A549 (cell line): ENCODE data around the gene ODF2L.

Experiments
- BHLHE40 ChIP-seq: IDR thresholded peaks from 2 replicates; pipeline ENCODE4 v1.6.1; 2012; ENCODE audit warnings: low read depth, low read length, inconsistent platforms
- CBX8 ChIP-seq: fragments of 200-600 bp; sonication (generic); IDR thresholded peaks from 2 replicates; pipeline ENCODE4 v1.6.1; 2016
- E2F6 ChIP-seq: IDR thresholded peaks from 2 replicates; pipeline ENCODE4 v1.6.1; 2012; ENCODE audit warnings: low read depth, borderline replicate concordance
- ESRRA ChIP-seq: fragments of 150-350 bp; IDR thresholded peaks from 2 replicates; pipeline ENCODE4 v1.6.1; 2014; ENCODE audit warnings: mild to moderate bottlenecking, low read length, borderline replicate concordance
- FOSL2 ChIP-seq, 2 experiments: fragments of 450-650 bp in 1 of 2; fragments of >200 bp in 1 of 2; sonication (Bioruptor Twin) in 1 of 2; formaldehyde crosslinking; IDR thresholded peaks; 2 replicates each; pipeline versions ENCODE4 v1.5.0 to v1.6.1; 2016 to 2020; ENCODE audit warnings: mild to moderate bottlenecking in 1 of 2, moderate library complexity in 1 of 2
- HDAC2 ChIP-seq: fragments of 200-600 bp; sonication (generic); IDR thresholded peaks from 2 replicates; pipeline ENCODE4 v1.6.1; 2016
- KDM1A ChIP-seq: fragments of 200-600 bp; sonication (generic); IDR thresholded peaks from 2 replicates; pipeline ENCODE4 v1.6.1; 2016; ENCODE audit warnings: low read depth, mild to moderate bottlenecking
- PHF8 ChIP-seq: fragments of 200-600 bp; sonication (generic); IDR thresholded peaks from 2 replicates; pipeline ENCODE4 v1.6.1; 2016; ENCODE audit warnings: low read depth, mild to moderate bottlenecking, antibody characterized with exemption, moderate library complexity, borderline replicate concordance
- POLR2A ChIP-seq: IDR thresholded peaks from 2 replicates; pipeline ENCODE4 v1.6.1; 2012; ENCODE audit warnings: mild to moderate bottlenecking, low read length
- SREBF2 ChIP-seq: fragments of 450-650 bp; IDR thresholded peaks from 2 replicates; pipeline ENCODE4 v1.6.1; 2014; ENCODE audit warnings: mild to moderate bottlenecking, moderate library complexity
- ZNF302 ChIP-seq: fragments of 250-450 bp; sonication (Bioruptor Pico); IDR thresholded peaks from 2 replicates; pipeline ENCODE4 v1.9.0; 2021; ENCODE audit warnings: inconsistent platforms, mild to moderate bottlenecking, moderate library complexity
- TF ChIP-seq, protein P1 (sequence below): fragments of >200 bp; sonication (Bioruptor Twin); formaldehyde crosslinking; IDR thresholded peaks from 3 replicates; pipeline ENCODE4 v1.5.1; 2016
- TF ChIP-seq, protein P2 (sequence below): IDR thresholded peaks from 2 replicates; pipeline ENCODE4 v1.6.1; 2012
- TF ChIP-seq, protein P3 (sequence below): fragments of 200-600 bp; sonication (generic); IDR thresholded peaks from 2 replicates; pipeline ENCODE4 v1.6.1; 2016; ENCODE audit warnings: antibody characterized with exemption, mild to moderate bottlenecking, moderate library complexity

- TF ChIP-seq, protein P1, sequence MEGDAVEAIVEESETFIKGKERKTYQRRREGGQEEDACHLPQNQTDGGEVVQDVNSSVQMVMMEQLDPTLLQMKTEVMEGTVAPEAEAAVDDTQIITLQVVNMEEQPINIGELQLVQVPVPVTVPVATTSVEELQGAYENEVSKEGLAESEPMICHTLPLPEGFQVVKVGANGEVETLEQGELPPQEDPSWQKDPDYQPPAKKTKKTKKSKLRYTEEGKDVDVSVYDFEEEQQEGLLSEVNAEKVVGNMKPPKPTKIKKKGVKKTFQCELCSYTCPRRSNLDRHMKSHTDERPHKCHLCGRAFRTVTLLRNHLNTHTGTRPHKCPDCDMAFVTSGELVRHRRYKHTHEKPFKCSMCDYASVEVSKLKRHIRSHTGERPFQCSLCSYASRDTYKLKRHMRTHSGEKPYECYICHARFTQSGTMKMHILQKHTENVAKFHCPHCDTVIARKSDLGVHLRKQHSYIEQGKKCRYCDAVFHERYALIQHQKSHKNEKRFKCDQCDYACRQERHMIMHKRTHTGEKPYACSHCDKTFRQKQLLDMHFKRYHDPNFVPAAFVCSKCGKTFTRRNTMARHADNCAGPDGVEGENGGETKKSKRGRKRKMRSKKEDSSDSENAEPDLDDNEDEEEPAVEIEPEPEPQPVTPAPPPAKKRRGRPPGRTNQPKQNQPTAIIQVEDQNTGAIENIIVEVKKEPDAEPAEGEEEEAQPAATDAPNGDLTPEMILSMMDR: no peak
- TF ChIP-seq CBX8: no peak
- TF ChIP-seq PHF8: no peak
- TF ChIP-seq E2F6: no peak
- no peak for TF ChIP-seq POLR2A
- TF ChIP-seq, protein P2, sequence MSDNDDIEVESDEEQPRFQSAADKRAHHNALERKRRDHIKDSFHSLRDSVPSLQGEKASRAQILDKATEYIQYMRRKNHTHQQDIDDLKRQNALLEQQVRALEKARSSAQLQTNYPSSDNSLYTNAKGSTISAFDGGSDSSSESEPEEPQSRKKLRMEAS: no peak
- no peak for TF ChIP-seq ZNF302 (CRISPR knock-in tag)
- TF ChIP-seq SREBF2: no peak
- TF ChIP-seq, protein P3, sequence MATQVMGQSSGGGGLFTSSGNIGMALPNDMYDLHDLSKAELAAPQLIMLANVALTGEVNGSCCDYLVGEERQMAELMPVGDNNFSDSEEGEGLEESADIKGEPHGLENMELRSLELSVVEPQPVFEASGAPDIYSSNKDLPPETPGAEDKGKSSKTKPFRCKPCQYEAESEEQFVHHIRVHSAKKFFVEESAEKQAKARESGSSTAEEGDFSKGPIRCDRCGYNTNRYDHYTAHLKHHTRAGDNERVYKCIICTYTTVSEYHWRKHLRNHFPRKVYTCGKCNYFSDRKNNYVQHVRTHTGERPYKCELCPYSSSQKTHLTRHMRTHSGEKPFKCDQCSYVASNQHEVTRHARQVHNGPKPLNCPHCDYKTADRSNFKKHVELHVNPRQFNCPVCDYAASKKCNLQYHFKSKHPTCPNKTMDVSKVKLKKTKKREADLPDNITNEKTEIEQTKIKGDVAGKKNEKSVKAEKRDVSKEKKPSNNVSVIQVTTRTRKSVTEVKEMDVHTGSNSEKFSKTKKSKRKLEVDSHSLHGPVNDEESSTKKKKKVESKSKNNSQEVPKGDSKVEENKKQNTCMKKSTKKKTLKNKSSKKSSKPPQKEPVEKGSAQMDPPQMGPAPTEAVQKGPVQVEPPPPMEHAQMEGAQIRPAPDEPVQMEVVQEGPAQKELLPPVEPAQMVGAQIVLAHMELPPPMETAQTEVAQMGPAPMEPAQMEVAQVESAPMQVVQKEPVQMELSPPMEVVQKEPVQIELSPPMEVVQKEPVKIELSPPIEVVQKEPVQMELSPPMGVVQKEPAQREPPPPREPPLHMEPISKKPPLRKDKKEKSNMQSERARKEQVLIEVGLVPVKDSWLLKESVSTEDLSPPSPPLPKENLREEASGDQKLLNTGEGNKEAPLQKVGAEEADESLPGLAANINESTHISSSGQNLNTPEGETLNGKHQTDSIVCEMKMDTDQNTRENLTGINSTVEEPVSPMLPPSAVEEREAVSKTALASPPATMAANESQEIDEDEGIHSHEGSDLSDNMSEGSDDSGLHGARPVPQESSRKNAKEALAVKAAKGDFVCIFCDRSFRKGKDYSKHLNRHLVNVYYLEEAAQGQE: no peak
- TF ChIP-seq ESRRA: no peak
- no peak for TF ChIP-seq KDM1A
- TF ChIP-seq BHLHE40: no peak
- TF ChIP-seq HDAC2: no peak
- no peak for TF ChIP-seq FOSL2 (IDR thresholded peaks at IDR 0.05)
- TF ChIP-seq FOSL2 (CRISPR knock-in tag; IDR thresholded peaks at IDR 0.05): no peak
Observed at GRCh38 chr1:86434059-86434458, 37.9 kb upstream of the ODF2L start.
